SKM-1 (cell line): Measurements from ENCODE around the gene COL5A2.

Experiments
- DNase-seq: peaks from one replicate; lab custom pipeline; 2025; ENCODE audit not compliant: unreplicated experiment; lab: John Stamatoyannopoulos, UW

Gene COL5A2

GRCh38 chr2:189057316-189057715 is 122.2 kb downstream of the COL5A2 start:
- no peak for DNase-seq

GRCh38 chr2:189056200-189057106 is 123.1 kb downstream of the COL5A2 start:
- no peak for DNase-seq

GRCh38 chr2:189050165-189050712 is 129.3 kb downstream of the COL5A2 start:
- no peak for DNase-seq

- DNase-seq = no peak
Measured at GRCh38 chr2:189049709-189050164, 129.8 kb downstream of the COL5A2 start.

- no peak for DNase-seq
Measured at GRCh38 chr2:189048189-189048588, 131.4 kb downstream of the COL5A2 start.

- DNase-seq = no peak
Measured at GRCh38 chr2:189047171-189047888, 132.2 kb downstream of the COL5A2 start.

GRCh38 chr2:189046320-189046719 is 133.2 kb downstream of the COL5A2 start:
- DNase-seq = no peak

- DNase-seq = no peak
Measured at GRCh38 chr2:189045836-189046235, 133.7 kb downstream of the COL5A2 start.

GRCh38 chr2:189037518-189037917 is 142.0 kb downstream of the COL5A2 start:
- no peak for DNase-seq

GRCh38 chr2:189024901-189025618 is 154.5 kb downstream of the COL5A2 start:
- no peak for DNase-seq

GRCh38 chr2:189022492-189022891 is 157.1 kb downstream of the COL5A2 start:
- no peak for DNase-seq

GRCh38 chr2:189022053-189022481 is 157.5 kb downstream of the COL5A2 start:
- DNase-seq = no peak

GRCh38 chr2:189020179-189020578 is 159.4 kb downstream of the COL5A2 start:
- no peak for DNase-seq

- no peak for DNase-seq
Measured at GRCh38 chr2:189018631-189019030, 160.9 kb downstream of the COL5A2 start.

GRCh38 chr2:189016311-189016861 is 163.2 kb downstream of the COL5A2 start:
- DNase-seq = no peak

- DNase-seq = no peak
Measured at GRCh38 chr2:189015359-189015758, 164.2 kb downstream of the COL5A2 start.

GRCh38 chr2:189014449-189015138 is 165.0 kb downstream of the COL5A2 start:
- DNase-seq = no peak

- DNase-seq = no peak
Measured at GRCh38 chr2:189013671-189014448, 165.7 kb downstream of the COL5A2 start.

- DNase-seq = no peak
Measured at GRCh38 chr2:189013031-189013430, 166.5 kb downstream of the COL5A2 start.
